K562 (cell line): ENCODE measurements around the gene TMEM120B. TPM values are rescaled to one million over a fixed set of nuclear protein-coding genes. Genes with fewer than 3 reads are reported as not detected.

Experiments used
- DEAF1 ChIP-seq: fragments of 450-650 bp; formaldehyde crosslinking; IDR thresholded peaks from 2 replicates; pipeline ENCODE4 v1.4.0; 2020; ENCODE audit warnings: mild to moderate bottlenecking, moderate library complexity
- ZBTB40 ChIP-seq, 2 experiments: fragments of 450-650 bp in 1 of 2; sonication (generic) in 1 of 2; formaldehyde crosslinking in 1 of 2; IDR thresholded peaks; 2 replicates each; pipeline versions ENCODE4 v1.7.1 to v1.9.0; 2016 to 2022; ENCODE audit warnings: inconsistent platforms in 1 of 2, mild to moderate bottlenecking in 1 of 2, missing genetic modification reagents in 1 of 2
- ZNF121 ChIP-seq: sonication (generic); formaldehyde crosslinking; conservative IDR thresholded peaks from 2 replicates; pipeline ENCODE4 v1.8.0; 2022; ENCODE audit warnings: missing genetic modification reagents
- polyA plus RNA-seq, 8 experiments: library from polyadenylated mRNA; depleted of rRNA in 4 of 8; stranded (reverse) in 5 of 8; unstranded in 3 of 8; fragments of >200 nt; fragmentation: Nextera tagmentation in 2 of 8; fragmentation: Illumina TruSeq in 1 of 8; extraction: Ambion mirVana in 2 of 8; extraction: Trizol in 1 of 8; gene quantifications; 2 replicates each; pipeline versions ENCODE4 v1.2.1 to v1.2.3, GENCODE V29; 2011 to 2014; ENCODE audit warnings: inconsistent platforms in 1 of 8, missing spikeins in 1 of 8
- total RNA-seq, 7 experiments: library from RNA; depleted of rRNA in 6 of 7; stranded (reverse); fragments of >200 nt in 6 of 7; fragmentation: Illumina TruSeq in 2 of 7; extraction: Trizol in 2 of 7; gene quantifications; 2 replicates each; pipeline versions ENCODE4 v1.2.1 to v1.2.3, GENCODE V29; 2011 to 2021; ENCODE audit warnings: low replicate concordance in 1 of 7
- TF ChIP-seq, protein P1 (sequence below), 2 experiments: fragments of 450-650 bp; formaldehyde crosslinking in 1 of 2; IDR thresholded peaks; 2 replicates each; pipeline versions ENCODE4 v1.4.0 to v1.6.1; 2014 to 2020; ENCODE audit warnings: mild to moderate bottlenecking in 2 of 2, borderline replicate concordance in 1 of 2, low read depth in 1 of 2

Gene TMEM120B
- total and polyA plus RNA-seq, 9 of the 15 experiments (the other 6 are each of a cell fraction or from before 2014, with no cell fraction given): 1.7 to 18.6 (median 7.4) TPM

GRCh38 chr12:121697093-121697698 is 15.4 kb upstream of the TMEM120B start (continued):
- TF ChIP-seq ZBTB40 (IDR thresholded peaks at IDR 0.05) (0 out of 2 replicates have a peak, but pooled peaks have one; percentile 24), ZBTB40 (CRISPR knock-in tag; IDR thresholded peaks at IDR 0.05) (no peak), ZNF121 (CRISPR knock-in tag) (peak; percentile 68), DEAF1 (peak; percentile 92)
- TF ChIP-seq, protein P1, sequence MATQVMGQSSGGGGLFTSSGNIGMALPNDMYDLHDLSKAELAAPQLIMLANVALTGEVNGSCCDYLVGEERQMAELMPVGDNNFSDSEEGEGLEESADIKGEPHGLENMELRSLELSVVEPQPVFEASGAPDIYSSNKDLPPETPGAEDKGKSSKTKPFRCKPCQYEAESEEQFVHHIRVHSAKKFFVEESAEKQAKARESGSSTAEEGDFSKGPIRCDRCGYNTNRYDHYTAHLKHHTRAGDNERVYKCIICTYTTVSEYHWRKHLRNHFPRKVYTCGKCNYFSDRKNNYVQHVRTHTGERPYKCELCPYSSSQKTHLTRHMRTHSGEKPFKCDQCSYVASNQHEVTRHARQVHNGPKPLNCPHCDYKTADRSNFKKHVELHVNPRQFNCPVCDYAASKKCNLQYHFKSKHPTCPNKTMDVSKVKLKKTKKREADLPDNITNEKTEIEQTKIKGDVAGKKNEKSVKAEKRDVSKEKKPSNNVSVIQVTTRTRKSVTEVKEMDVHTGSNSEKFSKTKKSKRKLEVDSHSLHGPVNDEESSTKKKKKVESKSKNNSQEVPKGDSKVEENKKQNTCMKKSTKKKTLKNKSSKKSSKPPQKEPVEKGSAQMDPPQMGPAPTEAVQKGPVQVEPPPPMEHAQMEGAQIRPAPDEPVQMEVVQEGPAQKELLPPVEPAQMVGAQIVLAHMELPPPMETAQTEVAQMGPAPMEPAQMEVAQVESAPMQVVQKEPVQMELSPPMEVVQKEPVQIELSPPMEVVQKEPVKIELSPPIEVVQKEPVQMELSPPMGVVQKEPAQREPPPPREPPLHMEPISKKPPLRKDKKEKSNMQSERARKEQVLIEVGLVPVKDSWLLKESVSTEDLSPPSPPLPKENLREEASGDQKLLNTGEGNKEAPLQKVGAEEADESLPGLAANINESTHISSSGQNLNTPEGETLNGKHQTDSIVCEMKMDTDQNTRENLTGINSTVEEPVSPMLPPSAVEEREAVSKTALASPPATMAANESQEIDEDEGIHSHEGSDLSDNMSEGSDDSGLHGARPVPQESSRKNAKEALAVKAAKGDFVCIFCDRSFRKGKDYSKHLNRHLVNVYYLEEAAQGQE (IDR thresholded peaks at IDR 0.05; ENCODE audit: borderline replicate concordance): peak; percentile 88; the same call in 1 of the 2 replicates
- TF ChIP-seq, protein P1 (CRISPR knock-in tag; IDR thresholded peaks at IDR 0.05; ENCODE audit: low read depth): no peak
